ENCODE measurements around the gene CMTM5.
"Not testable (repeated sequence)": the region's sequence is repeated elsewhere in the genome, so short reads cannot be mapped to it uniquely, and the experiment has no call there.

Gene CMTM5

GRCh38 chr14:23416801-23417200, 40.0 kb downstream of the CMTM5 start:
- DNase-seq = no peak

GRCh38 chr14:23417269-23417668, 40.4 kb downstream of the CMTM5 start:
- DNase-seq = not testable (repeated sequence)

DNA sequence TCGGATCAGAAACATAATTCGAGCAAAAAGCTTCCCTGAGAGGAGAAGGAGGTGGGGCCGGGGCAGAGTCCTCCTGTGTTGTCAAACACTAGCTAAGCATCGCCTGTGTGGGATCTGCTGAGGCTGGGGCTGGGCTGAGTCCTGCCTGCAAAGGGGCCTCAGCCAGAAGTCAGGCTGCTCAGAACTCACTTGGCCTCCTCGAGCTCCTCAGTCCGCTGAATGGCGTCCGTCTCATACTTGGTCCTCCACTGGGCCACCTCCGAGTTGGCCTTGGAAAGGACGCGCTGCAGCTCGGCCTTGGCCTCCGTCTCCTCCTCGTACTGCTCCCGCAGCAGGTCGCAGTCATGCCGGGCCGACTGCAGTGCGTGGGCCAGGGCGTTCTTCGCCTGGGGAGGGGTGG, 41.2 kb downstream of the CMTM5 start:
- DNase-seq = no peak

DNA sequence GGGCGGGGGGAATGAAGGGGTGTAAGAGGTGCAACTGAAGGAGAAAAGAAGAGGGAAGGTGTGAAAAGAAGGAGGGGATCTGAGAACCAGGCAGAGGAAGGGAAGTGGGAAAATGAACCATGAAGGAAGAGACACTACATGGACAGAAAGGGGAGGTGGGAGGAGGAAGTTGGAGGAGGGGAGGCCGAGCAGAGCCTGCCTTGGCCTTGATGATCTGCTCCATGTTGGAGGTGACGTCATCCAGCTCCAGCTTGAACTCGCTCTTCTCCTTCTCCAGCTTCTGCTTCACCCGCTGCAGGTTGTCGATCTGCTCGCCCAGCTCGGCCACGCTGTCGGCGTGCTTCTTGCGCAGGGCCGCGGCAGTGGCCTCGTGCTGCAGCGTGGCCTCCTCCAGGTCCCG, 42.8 kb downstream of the CMTM5 start:
- DNase-seq = not testable (repeated sequence)

- DNase-seq = peak; percentile 70
Observed at GRCh38 chr14:23421594-23421993, 44.7 kb downstream of the CMTM5 start.

- no peak for DNase-seq
Observed at GRCh38 chr14:23423657-23424056, 46.8 kb downstream of the CMTM5 start.

GRCh38 chr14:23425169-23425568, 48.3 kb downstream of the CMTM5 start:
- DNase-seq = no peak

GRCh38 chr14:23425798-23426197, 49.0 kb downstream of the CMTM5 start:
- DNase-seq = not testable (repeated sequence)

GRCh38 chr14:23428686-23429495, 52.0 kb downstream of the CMTM5 start:
- no peak for DNase-seq

Measured in activated CD4-positive, alpha-beta T cell treated with anti-CD3 and anti-CD28 coated beads, Interleukin-10, Interleukin-2, amounts not matched to agents 100 ng/mL and 50 ng/mL, durations not matched to agents 16 hours and 8 hours (primary cell).